Colon (tissue), 2 donors: ENCODE data around the gene KRTAP10-10.
"Not testable (repeated sequence)": the region's sequence is repeated elsewhere in the genome, so short reads cannot be mapped to it uniquely, and the experiment has no call there.

Experiments
- FAIRE-seq: peaks from 2 replicates; lab custom pipeline; 2012; peaks lifted over from hg19 to GRCh38; lab: Jason Lieb, UNC
- donor health status: control.
- donor health status: control.

Gene KRTAP10-10

GRCh38 chr21:44602463-44602850, 34.7 kb upstream of the KRTAP10-10 start:
- no peak for FAIRE-seq

GRCh38 chr21:44603109-44603875, 33.9 kb upstream of the KRTAP10-10 start:
- no peak for FAIRE-seq

- no peak for FAIRE-seq
These were observed 33.2 kb upstream of the KRTAP10-10 start for GRCh38 chr21:44603911-44604310.

DNA sequence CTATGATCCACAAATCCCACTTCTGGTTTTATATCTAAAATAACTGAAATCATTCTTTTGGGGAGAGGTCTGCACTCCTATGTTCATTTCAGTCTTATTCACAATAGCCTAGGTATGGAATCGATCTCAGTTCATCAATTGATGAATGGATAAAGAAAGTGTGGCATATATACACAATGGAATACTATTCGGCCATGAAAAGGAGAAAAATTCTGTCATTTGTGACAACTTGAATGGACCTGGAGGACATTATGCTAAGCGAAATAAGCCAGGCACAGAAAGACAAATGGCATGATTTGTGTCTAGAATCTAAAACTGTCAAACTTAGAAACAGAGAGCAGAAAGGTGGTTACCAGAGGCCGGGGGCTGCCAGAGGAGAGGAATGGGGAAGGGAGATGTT, 30.7 kb upstream of the KRTAP10-10 start:
- no peak for FAIRE-seq

GRCh38 chr21:44609193-44609592, 28.0 kb upstream of the KRTAP10-10 start:
- FAIRE-seq, result no peak

DNA sequence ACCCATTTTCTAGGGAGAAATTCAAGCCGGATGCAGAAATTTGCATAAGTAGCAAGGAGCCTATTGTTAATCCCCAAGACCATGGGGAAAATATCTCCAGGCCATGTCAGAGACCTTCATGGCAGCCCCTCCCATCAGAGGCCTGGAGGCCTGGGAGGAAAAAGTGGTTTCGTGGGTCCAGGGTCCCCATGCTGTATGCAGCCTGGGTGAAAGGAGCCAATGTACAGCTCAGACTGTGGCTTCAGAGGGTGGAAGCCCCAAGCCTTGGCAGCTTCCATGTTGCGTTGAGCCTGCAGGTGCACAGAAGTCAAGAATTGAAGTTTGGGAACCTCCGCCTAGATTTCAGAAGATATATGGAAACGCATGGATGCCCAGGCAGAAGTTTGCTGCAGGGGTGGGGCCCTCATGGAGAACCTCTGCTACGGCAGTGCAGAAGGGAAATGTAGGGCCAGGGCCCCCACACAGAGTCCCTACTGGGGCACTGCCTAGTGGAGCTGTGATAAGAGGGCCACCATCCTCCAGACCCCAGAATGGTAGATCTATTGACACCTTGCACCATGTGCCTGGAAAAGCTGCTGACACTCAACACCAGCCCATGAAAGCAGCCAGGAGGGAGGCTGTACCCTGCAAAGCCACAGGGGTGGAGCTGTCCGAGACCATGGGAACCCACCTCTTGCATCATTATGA, 26.9 kb upstream of the KRTAP10-10 start:
- FAIRE-seq, result not testable (repeated sequence)

DNA sequence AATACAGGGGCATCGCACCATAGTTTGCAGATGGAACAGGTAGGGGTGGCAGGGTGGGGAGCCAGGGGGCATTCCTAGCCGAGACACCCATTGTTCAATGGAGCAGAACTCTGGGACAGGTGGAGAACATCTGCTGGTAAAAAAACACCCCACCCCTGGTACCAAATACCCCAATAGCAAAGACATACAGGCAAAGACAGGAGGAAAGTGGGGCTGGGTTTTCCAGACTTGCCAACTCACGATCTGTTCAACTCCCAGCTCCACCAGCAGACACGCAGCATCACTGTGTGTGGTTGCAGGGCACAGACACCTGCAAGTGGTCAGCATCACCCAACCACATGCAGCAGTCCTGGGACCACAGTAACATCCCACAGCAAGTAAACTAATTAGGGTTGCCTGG, 25.6 kb upstream of the KRTAP10-10 start:
- FAIRE-seq, result no peak

GRCh38 chr21:44612029-44612486, 25.1 kb upstream of the KRTAP10-10 start, which contains the start of gene KRTAP10-8:
Gene KRTAP10-8 (plus strand): TSS chr21:44612079. CDS start chr21:44612101, 22 bp downstream.
- FAIRE-seq, result no peak

DNA sequence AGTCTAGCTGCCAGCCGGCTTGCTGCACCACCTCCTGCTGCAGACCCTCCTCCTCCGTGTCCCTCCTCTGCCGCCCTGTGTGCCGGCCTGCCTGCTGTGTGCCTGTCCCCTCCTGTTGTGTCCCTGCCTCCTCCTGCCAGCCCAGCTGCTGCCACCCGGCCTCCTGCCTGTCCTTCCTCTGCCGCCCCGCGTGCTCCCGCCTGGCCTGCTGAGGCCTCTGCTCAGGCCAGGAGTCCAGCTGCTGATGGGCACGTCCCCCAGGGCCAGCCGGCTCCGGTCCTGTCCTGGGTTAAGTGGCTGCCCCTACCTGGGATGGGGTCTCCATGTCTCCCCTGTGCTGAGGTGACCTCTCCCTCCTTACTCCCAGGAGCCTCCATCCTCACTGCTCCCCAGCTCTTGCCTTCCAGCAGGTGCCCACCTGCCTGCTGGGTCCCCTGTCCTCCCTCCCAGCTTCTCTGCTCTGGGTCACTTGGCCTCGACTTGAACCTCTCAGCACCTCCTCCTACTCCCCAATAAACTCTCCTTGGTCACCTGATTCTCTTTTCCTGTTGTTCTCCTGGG, 24.4 kb upstream of the KRTAP10-10 start:
- FAIRE-seq, result no peak

- no peak for FAIRE-seq
These were observed 23.6 kb upstream of the KRTAP10-10 start for GRCh38 chr21:44613386-44614155.

DNA sequence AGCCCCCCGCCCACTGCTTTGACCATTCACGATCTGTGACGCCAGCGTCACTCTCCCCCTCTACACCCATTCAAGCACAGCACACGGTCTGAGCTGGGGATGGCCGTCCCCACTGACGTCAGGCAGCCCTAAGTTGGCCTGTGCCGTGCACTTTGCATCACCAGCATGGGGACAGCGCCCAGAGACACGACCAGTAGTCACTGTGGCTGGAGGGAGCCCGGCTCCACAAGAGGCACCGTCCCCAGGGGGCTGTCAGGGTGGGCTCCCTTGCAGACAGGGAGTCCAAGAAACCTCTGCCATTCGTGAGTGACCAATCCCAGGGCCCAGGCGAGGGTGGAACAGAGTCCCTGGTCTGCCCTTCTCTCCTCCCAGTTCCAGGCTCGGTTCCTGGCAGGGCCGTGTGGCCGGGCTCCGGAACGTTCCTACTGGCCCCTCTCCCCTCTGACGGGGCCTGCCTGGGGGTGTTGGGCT, 23.0 kb upstream of the KRTAP10-10 start:
- no peak for FAIRE-seq

DNA sequence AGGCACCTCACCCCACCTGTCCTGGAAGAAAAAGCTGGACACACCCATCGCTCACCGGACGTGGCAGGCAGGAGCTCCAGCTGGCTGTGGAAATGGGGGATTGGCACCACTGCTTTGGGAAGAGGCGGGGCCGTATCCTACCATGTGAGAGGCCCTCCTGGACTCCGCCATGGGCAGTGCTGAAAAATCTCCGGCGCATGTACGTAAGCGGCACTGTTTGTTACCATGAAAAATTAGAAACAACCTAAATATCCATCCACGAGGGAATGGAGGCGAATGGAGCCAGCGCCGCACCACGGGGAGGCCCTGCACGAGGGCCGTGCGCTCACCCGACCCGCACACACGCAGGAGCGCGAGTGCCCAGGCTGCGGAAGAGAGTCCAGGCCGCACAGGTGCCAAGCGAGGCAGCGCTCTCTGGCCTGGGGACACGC, 22.2 kb upstream of the KRTAP10-10 start:
- FAIRE-seq, result no peak

- FAIRE-seq, result no peak
These were observed 21.7 kb upstream of the KRTAP10-10 start for GRCh38 chr21:44615466-44615865.

- no peak for FAIRE-seq
These were observed 21.1 kb upstream of the KRTAP10-10 start for GRCh38 chr21:44615911-44616590.

GRCh38 chr21:44616591-44616926, 20.6 kb upstream of the KRTAP10-10 start:
- FAIRE-seq, result no peak

GRCh38 chr21:44617071-44617501, 20.1 kb upstream of the KRTAP10-10 start:
- no peak for FAIRE-seq

- FAIRE-seq, result no peak
These were observed 18.7 kb upstream of the KRTAP10-10 start for GRCh38 chr21:44618504-44618903.

DNA sequence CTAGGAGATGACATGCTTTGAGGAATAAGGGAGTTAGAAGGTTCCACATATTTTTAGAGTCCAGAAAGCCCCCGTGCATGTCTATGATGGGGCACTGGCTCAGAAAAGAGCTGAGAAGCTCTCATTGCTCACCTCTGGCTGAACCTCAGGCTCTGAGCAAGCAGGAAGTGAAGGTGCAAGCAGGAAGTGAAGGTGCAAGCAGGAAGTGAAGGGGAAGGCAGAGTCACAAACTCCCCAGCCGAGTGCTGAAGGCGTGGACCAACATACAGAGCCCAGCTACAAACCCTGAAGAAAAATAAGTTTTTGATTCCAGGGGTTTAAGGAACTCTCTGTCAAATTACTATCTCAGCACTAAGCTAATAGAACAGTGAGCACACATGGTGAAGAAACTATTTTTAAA, 18.2 kb upstream of the KRTAP10-10 start:
- FAIRE-seq, result no peak

GRCh38 chr21:44619886-44620285, 17.3 kb upstream of the KRTAP10-10 start:
- FAIRE-seq, result no peak

DNA sequence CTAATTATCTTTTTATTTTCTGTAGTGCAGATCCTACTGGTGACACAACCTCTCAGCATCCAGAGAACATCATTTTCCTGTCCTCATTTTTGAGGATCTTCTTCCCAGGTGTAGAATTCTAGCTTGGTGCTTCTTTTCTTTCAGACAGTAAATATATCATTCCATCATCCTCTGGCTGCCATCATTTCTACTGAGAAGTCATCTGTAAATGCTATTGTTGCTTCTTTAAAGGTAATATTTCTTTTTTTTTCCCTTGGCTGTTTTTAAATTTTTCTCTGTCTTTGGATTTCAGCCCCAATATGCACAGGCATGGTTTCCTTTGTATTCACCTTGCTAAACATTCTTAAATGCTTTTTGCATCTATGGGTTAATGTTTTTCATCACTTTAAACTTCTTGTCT, 13.6 kb upstream of the KRTAP10-10 start:
- FAIRE-seq, result no peak

- no peak for FAIRE-seq
These were observed 11.4 kb upstream of the KRTAP10-10 start for GRCh38 chr21:44625756-44626155.

GRCh38 chr21:44626262-44626661, 10.9 kb upstream of the KRTAP10-10 start:
- no peak for FAIRE-seq
